Stimulated activated CD8-positive, alpha-beta memory T cell treated with anti-CD3 and anti-CD28 coated beads, Interleukin-7, amount 100 ng/mL, for 48 hours (primary cell): Measurements from ENCODE around the gene AP2S1.
"Not testable (repeated sequence)": the region's sequence is repeated elsewhere in the genome, so short reads cannot be mapped to it uniquely, and the experiment has no call there.

ENCODE experiments used
- DNase-seq, 2 donors: peaks; one replicate each; pipeline ENCODE4 v3.0.0-alpha.2; 2020; ENCODE audit warnings: low read depth in 1 of 2; ENCODE audit errors: extremely low read depth in 1 of 2

Gene AP2S1

DNA sequence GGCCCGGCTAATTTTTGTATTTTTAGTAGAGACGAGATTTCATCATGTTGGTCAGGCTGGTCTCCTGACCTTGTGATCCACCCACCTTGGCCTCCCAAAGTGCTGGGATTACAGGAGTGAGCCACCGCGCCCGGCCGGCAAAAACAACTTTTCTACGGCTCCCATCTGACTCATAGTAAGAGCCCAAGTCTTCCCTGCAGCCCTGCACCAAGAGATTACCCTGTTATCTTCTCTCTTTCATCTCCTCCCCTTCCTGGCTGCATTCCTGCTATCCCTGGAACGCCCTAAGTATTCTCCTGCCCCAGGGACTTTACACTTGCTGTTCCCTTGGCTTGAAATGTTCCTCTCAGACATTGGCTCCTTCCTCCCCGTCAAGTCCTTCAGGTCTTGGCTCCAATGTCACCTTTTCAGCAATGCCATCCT, 6.6 kb downstream of the AP2S1 start:
- no peak for DNase-seq

DNA sequence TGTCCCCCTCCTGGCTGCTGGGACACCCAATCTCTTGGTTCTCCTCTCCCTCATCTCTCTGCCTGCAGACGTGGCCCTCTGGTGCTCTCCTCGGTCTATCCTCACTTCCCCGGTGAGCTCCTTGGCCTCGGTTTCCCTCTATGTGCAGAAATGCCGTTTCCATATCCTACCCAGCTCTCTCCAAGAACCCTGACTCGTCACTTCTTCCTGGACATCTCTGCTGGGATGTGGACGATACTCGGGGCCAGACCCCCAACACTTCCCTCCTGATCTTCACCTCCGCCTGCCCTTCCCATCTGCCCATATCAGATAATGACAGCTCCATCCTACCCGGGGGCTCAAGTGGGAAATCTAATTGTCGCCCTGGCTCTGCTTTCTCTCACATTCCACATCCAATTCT, 7.9 kb downstream of the AP2S1 start:
- no peak for DNase-seq

DNA sequence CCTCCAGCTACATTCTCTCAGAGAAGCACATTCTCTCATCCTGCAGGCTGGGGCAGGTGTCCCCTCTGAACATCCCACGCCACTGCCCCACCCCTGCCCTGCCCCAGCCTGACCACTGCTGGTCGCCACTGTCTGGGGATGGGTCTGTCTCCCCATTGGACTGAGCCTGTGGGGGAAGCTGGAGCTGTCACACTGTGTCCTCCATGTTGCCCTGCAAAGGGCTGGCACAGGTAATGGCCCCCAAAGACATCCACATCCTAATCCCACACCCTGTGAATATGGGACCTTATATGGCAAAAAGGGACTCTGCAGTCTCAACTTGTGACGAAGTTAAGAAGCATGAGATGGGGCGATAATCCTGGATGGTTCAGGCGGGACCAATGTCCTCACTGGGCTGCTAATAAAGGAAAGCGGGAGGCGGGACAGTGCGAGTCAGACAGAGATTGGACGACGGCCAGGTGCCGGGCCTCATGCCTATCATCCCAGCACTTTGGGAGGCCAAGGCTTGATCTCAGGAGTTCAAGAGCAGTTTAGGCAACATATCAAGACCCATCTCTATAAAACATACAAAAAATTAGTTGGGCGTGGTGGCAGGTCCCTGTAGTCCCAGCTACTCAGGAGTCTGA, 9.1 kb downstream of the AP2S1 start:
- no peak for DNase-seq

DNA sequence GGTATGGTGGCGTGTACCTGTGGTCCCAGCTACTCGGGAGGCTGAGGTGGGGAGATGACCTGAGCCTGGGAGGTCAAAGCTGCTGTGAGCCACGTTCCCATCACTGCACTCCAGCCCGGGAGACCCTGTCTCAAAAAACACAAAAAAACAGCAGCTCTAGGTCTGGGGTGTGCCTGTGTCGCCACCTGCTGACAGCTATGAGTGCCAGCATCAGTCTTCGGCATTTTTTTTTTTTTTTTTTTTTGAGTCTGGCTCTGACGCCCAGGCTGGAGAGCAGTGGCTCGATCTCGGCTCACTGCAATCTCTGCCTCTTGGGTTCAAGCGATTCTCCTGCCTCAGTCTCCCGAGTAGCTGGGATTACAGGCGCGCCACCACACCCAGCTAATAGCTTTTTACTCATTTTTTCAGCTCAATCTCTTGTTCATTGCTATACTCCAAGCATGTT, 10.1 kb downstream of the AP2S1 start:
- DNase-seq: no peak

DNA sequence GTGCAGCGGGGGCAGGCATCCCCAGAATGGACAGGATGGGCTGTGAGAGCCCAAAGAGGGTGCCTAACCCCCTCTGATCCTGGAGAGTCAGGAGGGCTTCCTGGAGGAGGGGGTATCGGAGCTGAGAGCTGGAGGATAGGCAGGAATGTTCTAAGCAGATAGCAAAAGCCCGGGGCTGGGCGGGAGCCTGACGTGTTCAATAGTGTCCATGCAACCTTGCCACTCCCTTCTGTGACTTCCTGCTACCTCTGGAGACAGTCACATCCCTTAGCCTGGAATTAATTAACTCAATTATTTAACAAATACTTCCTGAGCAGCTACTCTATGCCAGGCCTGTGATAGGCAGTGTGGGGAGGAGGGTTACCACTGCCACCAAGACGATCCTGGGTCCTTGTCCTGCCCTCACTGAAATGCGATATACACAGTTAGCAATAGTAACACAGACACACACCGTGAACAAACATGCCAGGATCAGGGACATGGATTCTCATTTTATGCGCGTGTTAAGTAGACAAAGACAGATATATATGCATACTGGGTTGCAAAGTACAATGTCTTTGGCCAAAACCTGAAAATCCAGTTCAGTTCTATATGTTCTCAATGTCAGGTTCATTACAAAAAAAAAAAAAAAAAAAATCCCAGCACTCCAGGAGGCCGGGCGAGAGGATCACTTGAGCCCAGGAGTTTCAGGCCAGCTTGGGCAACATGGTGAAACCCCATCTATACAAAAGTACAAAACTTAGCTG, 10.7 kb downstream of the AP2S1 start:
- DNase-seq: no peak

DNA sequence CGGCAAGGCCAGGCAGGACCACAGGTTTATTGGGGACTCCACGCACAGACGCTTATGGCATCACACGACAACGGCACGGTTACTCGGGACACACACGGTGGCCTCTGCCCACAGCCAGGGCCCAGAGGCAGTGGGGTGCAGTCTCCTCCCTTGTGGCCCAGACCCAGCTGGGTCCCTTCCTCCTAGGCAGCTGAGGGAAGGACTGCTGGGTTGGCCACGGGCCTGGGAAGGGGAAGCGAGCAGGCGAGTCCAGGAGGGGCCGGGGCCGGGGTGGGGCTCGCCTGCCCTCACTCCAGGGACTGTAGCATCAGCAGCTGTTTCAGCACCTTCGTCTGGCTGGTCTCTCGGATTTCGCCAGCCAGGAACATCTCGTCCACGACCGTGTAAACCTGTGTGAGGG, 12.5 kb downstream of the AP2S1 start:
- DNase-seq: no peak

DNA sequence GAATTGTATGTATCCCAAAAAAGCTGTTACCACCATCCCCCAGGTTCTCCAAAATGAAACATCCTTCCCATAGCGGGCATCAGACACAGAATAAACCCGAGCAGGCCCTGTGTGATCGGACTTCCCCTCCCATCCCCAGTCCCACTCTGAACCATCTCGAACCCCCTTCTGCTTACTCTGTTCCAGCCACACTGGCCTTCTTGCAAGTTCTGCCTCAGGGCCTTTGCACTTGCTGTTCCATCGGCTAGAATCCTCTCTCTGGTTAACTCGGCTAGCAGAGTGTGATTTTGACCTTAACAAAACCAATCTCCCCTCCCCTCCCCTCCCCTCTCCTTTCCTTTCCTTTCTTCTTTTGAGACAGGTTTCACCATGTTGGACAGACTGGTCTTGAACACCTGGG, 15.7 kb downstream of the AP2S1 start:
- DNase-seq: no peak

DNA sequence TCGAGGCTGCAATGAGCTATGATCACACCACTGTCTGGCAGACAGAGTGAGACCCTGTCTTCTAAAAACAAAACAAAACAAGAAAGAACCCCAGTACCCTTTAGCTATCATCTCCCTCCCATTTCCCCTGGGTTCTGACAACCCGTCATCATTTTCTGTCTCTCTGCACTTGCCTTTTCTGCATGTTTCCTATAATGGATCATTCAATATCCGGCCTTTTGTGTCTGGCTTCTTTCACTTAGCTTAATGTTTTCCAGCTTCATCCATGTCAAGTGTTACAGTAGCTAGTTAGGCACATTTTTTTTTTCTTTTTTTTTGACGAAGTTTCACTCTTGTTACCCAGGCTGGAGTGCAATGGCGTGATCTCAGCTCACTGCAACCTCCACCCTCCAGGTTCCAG, 16.5 kb downstream of the AP2S1 start:
- DNase-seq: no peak

DNA sequence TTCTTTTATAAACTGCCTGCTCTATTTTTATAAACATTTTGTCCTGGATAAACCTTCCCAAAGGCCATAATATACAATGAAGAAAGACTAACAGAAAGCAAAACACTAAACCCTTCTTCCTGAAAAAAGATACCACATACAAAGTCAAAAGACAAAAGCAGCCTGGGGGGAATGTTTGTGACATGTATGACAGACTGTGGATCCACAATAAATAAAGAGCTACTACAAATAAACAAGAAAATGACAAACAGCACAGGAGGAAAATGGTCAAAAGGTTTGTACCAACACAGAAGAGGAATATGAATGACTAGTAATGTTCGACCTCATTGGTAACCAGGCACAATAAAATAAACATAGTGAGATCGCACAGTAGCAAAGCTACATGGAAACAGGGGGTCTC, 19.8 kb downstream of the AP2S1 start:
- no peak for DNase-seq

DNA sequence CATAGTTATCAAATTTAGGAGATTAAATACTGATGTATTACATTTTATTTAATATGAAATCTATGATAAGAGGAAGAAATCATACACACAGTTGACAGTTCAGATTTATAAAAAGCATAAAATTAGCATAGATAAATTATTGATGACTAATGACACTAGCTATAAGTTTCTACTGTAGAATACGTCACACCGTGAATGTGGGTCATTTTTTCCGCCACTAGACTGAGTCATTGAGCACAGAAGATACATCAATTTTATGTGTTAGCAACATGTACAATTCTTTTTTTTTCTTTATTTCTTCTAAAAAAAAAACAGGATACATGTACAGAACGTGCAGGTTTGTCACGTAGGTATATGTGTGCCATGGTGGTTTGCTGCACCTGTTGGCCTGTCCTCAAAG, 22.2 kb downstream of the AP2S1 start:
- peak; percentile 14 to 49 for DNase-seq

DNA sequence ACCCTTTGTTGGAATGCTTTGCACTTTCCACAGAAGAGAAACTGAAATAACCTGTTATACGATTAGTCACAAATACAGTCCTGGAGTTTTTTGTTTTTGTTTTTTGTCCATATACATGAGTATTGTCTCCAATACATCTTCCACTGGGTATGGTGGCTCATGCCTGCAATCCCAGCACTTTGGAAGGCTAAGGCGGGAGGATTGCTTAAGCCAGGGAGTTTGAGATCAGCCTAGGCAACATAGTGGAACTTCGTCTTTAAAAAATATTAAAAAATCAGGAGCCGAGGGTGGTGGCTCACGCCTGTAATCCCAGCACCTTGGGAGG, 25.0 kb downstream of the AP2S1 start:
- no peak for DNase-seq

DNA sequence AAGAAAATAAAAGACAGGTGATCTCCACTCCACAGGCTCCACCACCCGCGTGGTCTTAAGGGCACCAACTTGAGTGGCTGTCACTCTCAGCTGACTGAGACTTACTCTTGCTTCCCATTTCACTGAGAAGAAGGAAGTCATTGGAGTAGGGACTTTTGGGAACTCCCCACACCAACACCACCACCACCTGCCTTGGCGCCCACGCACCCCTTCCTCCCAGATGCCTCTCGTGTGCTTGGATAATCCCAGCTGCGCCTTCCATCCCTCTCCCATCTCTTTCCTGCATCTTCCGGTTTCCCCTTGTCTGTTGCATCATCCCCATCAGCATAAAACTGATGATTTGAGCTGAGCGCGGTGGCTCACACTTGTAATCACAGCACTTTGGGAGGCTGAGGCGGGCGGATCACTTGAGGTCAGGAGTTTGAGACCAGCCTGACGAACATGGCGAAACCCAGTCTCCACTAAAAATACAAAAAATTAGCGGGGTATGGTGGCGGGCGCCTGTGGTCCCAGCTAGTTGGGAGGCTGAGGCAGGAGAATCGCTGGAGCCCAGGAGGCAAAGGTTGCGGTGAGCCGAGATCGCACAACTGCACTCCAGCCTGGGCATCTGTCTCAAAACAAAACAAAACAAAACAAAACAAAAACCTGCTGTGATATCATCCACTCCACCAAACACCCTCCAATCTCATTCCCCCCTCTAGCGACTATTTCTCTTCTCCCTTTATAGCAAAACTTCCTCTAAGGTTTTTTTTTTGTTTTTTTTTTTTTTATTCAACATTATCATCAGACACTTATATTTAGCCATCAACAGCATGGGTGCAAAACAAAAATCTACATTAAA, 25.5 kb downstream of the AP2S1 start:
- DNase-seq: no peak

DNA sequence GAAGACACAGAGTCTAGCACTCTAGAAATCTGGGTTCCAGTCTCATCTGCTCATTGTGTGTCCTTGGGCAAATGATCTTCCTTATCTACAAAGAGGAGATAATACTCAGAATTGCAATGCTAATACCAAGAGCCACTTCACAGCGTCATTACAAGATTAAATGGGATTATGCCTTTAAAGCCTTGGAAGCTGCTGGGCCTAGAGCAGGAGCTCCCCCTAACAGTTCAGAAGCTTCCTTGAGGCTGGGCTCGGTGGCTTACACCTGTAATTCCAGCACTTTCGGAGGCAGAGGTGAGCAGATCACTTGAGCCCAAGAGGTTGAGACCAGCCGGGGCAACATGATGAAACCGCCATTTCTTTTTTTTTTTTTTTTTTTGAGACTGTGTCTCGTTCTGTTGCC, 27.6 kb downstream of the AP2S1 start:
- no peak for DNase-seq

DNA sequence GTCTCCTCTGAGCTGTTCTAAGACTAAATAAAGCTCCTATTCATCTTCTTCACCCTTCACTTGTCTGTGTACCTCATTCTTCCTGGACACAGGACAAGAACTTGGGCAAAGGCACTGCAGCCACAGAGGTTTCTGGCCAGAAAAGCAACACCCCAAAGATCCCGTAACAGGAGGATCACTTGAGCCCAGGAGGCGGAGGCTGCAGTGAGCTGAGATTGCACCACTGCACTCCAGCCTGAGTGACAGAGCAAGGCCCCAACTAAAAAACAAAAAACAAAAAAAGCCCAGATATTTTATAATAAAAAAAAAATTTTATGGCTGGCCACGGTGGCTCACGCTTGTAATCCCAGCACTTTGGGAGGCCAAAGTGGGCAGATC, 28.2 kb downstream of the AP2S1 start:
- not testable (repeated sequence) for DNase-seq

DNA sequence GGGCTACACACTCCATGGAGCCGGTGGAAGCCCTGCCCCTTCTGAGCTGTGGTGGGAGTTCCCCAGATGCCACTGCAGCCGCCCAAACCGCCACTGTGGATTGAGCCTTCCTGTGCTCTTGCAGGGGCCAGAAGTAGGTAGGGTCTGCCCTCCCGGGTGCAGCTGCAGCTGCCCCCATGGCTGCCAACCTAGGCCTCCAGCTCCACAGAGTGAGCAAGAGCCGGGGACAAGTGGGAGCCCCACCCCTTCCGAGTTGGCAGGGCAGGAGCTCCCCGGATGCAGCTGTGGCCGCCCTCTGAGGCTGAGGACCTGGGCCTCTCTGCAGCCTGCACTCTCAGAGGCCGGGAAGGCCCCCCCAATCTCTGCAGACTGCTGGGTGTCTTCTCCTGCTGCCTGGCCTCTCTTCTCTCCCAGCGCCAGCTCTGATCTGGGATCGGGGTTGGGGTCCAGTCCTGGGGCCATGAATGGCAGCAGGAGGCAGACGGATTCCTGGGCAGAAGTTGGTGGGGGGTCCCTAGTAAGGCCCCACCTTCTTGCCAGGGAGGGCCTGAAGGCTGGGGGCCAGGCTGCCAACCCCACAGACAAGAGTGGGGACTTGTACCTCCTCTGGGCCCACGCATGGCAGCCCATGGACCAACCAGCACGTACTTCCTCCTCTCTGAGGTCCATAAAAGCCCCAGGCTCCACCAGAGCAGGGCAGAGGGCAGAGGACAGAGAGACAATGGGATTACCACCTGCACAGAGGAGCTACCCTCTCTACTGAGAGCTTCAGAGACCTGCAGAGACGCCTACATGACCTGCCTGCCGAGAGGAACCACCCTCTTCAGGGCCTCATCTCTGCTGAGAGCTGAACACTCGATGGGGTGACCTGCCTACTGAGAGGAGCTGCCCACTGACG, 28.9 kb downstream of the AP2S1 start:
- DNase-seq: peak; percentile 11 to 47

DNA sequence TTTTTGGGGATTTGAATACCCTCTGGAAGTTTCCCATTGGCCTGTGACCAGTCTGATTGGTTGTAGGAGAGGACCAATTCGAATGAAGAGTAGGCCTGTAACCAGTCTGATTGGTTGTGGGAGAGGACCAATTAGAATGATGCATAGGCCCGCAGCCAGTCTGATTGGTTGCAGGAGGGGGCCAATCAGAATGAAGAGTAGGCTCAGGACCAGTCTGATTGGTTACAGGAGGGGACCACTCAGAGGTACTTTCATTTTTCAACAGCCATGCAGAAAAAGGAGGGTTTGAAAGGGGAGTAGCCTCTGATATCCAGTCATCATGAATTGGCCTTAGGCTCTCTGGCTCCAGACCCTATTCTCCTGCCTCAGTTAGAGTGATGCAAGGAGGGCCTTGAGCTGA, 31.8 kb downstream of the AP2S1 start:
- DNase-seq: peak in 1 of 2 donors; percentile 18

DNA sequence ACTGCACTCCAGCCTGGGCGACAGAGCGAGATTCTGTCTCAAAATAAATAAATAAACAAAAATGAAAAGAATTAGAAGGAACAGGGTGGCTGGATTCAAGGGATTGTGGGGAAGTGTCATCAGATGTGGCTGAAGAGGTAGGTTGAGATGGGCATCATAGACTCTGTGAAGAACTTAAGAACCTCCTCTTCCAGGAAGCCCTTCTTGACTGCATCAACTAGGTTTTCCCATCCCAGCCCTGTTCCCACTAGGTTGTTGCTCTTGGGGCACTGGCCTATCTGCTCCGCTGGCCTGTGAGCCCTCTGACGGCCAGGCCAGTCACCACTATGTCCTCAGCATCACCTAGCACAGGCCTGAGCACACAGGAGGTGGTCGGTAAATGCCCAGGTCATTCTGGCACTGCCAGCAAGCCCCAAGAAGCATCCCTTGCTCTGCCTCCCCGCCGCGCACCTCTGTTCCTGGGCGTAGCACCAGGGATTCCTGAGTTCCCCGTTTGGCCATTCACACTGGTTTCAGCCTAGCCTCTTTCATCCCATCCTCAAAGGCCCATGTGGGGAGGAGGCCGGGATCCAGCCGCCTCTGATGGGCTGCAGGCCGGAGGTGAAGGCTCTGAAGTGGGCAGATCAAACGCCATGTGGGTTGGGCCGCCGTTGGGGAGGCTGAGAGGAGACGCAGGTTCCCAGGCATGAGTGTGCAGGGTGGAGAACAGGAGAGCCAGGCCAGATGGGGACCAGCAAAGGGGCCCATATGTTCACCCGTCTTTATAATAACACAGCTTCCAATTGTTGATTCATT, 34.6 kb downstream of the AP2S1 start:
- no peak for DNase-seq

DNA sequence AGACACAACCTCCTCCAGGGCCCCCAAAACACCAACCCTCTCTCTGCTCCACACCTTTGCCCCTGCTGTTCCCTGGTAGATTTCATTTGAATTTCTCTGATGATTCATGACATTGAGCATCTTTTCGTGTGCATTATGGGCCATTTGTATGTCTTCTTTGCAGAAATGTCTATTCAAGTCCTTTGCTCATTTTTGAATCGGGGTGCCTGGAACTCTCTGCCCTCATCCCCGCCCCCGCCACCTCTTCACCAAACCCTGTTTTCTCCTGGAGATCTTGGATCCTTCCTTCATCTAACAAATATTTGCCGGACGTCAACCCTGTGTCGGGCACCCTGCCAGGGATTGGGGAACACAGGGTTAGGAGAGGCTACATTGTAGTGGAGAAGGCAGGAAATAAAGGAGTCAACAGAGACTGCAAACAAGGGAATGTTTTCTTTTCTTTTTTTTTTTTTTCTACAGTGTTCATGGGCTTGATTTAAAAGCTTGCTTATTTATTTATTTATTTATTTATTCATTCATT, 36.7 kb downstream of the AP2S1 start:
- DNase-seq: no peak

DNA sequence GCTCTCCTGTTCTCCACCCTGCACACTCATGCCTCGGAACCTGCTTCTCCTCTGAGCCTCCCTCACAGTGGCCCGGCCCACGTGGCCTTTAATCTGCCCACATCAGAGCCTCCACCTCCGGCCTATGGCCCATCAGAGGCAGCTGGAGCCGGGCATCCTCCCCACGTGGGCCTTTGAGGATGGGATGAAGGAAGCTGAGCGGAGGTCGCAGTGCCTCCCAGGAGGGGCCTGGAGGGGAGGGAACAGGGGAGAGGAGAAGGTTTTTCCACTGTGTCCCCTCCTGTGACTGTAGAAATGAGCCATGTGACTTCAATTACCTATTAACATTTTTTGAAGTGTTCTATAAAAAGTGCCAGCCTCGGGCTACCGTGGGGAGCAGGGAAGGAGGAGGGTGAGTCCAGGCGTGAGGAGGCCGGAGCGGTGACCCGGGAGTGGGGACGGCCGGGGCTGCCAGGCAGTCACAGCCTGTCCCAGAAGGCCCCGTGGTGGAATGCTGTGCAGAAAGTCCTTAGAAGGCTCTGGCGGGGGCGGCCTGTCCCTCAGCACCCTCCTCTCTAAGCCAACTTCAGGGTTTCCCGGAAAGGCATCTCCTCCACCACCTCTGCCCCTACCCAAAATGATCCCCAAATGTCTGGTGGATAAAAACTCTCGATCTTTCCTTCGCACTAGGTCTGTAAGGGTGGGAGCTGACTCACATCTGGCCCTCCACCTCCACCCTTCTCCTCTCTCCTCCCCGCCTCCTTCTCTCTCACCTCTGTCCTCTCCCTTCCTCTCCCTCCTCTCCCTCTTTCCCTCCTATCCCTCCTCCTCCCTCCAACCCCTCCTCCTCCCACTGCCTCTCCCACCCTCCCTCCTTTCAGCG, 37.4 kb downstream of the AP2S1 start:
- no peak for DNase-seq
